NCI-H510A treated with DMSO at 0.1 percent for 48 hours (cell line): ENCODE data around the gene MAGOHB.
"Not testable (repeated sequence)": the region's sequence is repeated elsewhere in the genome, so short reads cannot be mapped to it uniquely, and the experiment has no call there.

Source experiments
- DNase-seq: peaks from one replicate; lab custom pipeline; 2025; lab: John Stamatoyannopoulos, UW

MAGOHB gene

DNA sequence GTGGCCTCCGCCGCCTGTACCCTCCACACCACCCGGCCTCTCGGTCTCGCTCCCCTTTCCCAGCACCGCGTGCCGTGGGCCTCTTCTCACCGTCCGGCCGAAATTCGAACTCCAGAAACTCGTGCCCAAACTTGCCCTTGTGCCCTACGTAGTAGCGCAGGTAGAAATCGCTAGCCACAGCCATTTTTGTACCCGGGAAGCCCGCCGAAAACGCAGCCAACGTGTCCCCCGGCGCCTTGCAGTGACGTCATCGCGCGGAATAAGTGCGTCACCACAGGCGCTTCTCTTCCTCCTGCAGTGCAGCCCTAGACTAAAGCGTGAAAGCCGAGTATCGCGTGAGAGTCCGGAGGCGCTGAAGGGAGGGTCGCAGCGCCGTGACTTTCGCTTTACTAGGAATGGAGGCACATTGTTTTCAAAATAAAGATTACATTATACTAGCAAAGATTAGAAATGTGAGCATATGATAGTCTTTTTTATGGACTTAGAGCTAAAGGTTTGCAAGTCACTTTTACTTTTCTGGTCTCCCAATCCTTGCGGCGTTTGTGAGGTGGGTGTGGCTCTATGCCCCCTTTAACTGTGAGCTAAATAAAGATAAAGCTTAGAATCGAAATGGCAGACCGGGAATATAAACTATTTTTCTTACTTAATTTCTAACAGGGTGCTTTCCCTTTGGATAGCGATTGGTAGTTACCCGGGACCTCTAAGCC lies at the start of gene MAGOHB:
Gene MAGOHB, minus strand, starts transcription at position 261 of the 707 bp plus-strand sequence. Its CDS starts 77 bp downstream, at position 184.
- peak; percentile 89 for DNase-seq

DNA sequence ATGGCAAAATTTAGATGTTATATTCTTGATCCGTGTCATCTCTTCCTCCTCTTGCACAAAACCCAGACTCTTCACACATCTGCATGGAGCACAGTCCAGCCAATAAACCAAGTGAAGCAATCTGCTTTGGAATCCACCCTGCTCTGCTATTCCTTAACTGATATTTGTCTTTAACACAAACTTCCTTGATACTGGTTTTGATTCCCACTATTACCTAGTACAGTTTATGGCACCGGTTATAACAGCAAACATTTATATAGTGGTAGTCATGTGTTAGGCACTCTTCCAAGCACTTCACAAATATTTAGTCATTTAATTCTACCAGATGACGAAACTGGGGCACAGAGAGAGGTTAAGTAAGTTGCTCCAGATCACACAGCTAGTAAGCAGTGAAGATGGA lies 47.9 kb upstream of the MAGOHB start:
- no peak for DNase-seq

DNA sequence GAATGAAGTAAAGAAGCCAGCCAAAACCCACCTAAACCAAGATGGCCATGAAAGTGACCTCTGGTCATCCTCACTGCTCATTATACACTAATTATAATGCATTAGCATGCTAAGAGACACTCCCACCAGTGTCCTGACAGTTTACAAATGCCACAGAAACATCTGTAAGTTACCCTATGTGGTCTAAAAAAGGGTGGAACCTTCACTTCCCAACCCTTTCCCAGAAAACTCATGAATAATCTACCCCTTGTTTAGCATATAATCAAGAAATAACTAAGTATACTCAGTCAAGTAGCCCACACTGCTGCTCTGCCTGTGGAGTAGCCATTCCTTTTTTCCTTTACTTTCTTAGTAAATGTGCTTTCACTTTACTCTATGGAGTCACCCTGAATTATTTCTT lies 40.6 kb upstream of the MAGOHB start:
- DNase-seq = no peak

DNA sequence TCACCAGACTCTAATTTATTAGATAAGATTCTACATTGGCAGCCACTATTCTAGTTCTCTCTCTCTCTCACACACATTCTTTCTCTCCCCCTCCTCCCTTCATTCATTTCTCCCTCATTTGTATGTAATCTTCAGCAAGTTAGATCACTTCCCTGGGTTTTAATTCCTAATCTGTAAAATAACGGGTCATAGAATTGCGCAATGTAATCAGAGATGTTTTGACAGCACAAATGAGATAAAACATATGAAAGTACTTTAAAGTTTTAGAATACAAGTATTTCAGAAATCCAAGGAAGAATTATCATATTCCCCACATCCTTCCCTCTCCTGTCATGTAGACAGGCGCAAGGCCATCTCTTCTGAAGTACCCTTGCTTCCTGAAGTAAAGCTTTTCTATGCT lies 38.8 kb upstream of the MAGOHB start:
- DNase-seq = no peak

DNA sequence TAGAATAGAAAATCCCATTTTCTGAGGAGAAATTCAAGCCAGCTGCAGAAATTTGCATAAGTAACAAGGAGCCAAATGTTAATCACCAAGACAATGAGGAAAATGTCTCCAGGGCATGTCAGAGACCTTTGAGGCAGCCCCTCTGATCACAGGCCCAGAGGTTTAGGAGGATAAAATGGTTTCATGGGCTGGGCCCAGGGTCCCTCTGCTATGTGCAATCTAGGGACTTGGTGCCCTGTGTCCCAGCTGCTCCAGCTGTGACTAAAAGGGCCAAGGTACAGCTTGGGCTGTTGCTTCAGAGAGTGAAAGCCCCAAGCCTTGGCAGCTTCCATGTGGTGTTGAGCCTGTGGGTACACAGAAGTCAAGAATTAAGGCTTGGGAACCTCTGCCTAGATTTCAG lies 33.2 kb upstream of the MAGOHB start:
- DNase-seq = not testable (repeated sequence)

DNA sequence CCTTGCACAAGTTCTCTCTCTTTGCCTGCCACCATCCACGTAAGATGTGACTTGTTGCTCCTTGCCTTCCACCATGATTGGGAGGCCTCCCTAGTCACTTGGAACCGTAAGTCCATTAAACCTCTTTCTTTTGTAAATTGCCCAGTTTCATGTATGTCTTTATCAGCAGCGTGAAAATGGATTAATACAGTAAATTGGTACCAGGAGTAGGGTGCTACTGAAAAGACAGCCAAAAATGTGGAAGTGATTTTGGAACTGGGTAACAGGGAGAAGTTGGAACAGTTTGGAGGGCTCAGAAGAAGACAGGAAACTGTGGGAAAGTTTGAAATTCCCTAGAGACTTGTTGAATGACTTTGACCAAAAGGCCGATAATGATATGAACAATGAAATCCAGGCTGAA lies 32.5 kb upstream of the MAGOHB start:
- DNase-seq = no peak

DNA sequence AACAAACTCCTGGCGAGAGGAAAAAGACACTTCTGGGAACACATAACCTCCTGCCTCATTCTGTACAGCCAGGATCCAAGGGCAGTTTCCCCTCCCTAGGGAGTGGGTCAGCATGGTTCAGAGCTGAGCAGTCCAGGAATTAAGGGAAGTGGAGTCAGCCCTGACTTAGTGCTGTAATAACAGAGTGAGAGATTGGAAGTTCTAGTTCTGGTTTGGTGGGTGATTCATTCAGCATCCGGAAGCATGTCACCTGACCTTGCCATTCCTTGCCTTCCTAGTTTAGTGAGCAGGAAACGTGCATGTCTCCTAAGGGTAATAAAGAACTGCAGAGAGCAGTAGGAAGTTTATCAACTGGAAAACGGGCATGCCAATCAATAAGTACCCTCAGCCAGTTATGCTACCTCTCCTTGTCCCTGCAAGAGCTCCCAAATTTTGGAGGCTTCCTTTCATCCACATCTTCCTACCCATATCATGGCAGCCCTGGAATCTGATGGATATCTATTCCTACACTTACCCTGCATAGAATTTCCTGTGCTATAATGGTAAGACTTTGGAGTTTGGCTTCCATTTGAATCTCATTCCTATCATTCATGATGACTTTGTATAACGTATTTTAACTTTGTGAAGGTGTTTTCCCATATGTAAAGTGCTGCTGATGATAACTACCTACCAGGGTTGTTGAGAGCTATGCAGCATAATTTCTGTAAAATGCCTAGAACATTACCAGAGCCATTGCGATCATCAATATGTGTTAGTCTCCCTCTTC lies 28.5 kb upstream of the MAGOHB start:
- no peak for DNase-seq

DNA sequence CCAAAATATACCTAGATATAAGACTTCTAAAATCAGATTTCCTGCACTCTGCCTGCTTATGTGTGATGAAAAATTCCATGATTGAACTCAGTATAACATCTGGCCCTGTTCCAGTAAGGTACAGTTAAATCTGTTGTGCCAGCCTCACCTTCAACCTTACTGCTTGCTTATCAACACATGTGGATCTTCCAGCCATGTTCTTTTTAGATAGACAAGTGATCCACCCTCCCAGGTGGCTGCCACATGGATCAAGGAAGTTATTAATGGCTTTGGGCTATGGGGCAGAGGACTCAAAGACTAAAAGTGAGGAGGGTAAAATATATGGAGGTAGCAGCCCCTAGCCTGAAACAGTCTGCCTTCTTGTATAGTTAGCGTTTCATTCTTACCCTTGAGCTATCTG lies 25.3 kb upstream of the MAGOHB start:
- DNase-seq = no peak

DNA sequence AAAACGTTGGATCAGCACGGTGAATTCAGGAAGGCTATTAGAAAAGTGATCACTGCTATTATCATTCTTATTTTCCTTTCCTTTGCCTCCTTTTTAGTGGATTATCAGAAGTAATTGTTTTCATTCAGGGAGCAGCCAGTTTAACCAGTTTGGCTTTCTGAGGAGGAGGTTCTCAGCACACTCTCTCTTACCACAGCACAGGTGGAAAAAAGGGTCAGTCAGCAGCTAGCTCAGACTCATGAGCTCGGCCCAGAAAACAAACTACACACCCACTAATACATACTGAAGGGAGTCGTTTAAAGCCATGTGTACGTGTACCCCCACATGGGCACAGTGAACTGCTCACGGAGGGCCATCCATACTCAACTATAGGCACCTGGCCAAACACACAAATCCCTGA lies 23.2 kb upstream of the MAGOHB start:
- DNase-seq = no peak

DNA sequence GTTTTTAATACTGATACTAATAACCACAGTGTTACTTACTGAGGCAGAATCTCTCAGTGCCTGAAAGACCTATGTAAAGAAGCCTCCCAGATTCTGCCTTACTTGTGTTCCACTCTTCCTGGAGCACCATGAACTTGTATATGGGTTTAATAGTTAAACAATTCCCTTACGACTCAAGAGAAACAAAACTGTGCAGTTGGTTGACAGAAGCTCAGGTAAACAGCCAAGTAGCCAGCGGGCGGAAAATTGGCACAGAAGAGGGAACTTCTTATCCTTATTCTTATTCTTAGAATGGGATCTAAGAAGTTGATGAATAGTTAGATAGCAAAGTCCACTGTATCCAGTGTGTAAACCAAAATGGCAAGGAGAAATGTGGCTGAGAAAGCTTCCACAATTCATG lies 22.7 kb upstream of the MAGOHB start:
- DNase-seq = no peak

DNA sequence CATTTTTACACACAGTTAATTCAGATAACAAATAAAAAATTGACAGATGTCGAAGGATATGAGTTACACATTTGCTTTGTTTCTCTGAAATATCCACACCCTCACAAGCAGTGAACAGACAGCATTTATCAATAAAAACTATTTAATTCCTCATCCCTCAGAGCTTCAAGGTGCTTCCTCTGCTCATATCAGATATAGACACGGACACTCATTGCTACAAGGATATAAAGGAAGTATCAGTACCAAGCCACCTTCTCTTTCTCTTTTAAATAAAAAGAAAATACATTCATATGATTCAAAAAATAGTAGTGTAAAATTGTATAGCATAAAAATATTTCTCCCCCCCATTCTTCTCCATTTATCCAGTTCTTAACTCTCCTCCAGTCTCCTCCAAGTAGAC lies 21.9 kb upstream of the MAGOHB start:
- DNase-seq = no peak

DNA sequence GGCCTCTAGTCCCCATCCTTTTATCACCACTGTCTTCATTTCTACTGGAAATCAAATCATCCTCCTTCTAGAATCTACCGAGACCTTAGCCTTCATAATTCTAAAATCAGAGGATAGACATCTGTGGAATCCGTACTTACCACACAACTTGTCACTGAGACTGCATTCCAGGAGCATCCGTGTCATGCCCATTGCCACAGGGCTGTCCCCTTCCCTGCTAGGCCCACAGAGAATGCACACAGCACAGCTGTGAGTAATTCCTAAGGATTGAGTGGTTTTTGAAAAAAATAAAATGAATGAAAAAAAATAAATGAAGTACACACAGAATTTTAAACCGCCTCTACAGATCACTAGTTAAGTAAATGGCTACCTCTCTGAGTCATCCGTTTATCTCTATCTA lies 21.0 kb upstream of the MAGOHB start:
- DNase-seq = no peak

DNA sequence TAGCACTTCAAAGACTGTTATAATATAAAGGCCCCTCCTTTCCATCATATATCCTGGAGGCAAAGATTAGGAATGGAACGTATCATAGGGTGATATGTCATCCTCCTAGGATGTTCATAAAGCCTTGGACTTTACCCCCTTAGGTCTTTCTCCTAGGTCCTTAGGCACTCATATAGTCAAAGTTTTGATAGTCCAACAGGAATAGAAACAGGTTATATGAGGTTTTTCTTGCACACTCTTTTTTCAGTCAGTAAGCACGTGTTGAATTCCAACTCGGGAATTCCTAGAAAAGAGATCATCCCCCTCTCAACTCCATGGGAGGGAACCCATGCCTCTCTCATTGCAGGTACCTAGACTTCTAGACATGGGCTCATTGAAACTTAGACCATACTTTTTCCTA lies 20.1 kb upstream of the MAGOHB start:
- no peak for DNase-seq

DNA sequence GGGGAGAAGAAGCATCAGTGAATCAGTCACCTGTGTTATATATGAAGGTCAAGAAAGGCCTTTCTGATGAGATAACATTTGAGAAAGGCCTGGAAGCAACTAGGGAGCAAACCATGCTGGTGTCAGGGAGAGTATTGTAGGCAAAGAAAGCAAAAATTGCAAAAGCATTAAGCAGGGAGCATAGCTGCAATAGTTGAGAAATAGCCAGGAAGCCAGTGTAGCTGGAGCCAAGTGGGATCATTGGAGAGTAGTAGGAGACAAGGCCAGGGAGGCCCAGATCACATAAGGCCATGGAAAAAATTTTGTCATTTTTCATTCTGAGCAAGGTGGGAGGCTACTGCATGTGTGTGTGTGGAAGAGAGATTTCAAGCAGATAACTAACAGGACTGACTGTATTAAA lies 18.8 kb upstream of the MAGOHB start:
- DNase-seq = no peak

DNA sequence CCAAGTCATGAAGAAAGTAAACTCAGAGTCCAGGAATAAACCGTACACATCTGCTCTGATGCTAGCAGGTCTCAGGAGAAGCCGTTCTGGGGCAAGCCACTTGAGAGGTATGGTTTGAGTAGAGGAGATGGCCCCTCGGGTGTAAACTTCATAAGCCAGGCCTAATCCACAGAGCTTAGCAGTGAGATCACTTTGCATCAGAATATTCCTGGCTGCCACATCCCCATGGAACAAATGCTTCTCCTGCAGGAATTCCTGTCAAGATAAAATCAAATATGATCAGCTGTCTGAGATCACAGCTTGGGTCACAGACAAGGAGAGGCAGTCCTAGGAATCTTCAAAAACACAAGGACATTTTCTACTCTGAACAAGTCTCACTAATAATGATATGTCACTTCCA lies 11.2 kb upstream of the MAGOHB start:
- no peak for DNase-seq

DNA sequence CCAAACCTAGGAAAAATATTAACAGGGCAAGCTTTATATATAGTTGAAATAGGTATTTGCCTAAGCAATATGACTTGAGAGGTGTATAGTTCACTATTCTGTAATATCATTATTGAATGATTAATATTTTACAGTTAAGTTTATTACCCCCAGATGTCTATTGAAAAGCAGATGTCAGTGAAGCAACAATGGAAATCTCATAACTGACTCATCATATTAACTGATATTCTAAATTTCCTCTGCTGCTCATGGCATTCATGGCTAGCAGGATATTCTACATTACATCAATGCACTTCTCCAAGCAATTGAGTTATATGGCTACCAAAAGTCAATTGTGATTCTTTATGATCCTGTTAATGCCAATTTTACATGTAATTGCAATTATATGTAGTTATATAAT lies 9.7 kb upstream of the MAGOHB start:
- no peak for DNase-seq

DNA sequence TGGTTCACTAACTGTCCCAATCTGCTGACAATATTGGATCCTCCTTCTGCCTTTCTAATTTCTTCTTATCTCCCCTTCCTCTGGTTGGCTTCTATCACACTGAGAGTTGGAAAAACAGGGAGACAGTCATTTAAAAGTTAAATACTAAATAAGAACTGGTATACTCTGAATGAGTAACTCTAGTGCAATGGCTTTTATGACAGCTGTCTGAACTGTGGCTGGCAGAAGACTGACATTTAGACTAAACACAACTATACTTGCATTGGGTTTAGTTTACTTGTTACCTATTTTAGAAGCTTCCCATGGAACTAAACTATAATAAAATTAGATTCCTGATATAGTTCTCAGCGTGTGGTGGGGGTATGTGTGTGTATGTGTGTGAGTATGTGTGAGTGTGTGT lies 7.9 kb upstream of the MAGOHB start:
- DNase-seq = no peak

DNA sequence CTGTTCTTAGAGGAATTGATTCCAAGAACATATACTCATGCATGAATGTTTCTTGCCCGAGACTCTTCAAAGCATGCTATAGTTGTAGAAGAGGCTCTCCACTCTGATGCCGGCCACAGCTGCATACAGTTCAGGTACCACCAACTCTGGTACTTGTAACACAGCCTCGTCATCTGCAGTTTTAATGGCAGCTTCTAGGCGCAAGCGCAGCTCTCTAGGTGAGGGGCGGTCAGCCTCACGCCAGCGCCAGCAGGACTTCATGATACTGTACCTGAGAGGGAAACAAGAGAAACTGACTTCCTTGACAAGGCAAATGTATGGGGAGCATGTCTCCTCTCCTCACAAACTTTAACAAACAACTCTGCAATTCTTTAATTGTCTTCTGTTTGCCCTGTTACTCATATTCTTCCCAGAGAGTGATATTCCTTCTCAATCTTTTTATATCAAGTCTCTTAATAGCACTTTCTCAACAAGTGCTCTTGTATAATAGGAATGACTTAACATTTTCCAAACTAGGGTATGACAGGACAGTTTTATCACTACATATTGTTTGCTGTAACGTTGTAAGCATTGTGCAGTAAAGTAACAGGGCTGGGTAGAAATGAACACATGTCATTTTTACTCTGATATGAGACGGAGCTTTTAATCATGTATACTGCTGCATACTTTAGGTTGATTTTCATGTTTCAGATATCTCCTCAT lies 6.8 kb upstream of the MAGOHB start:
- DNase-seq = no peak

DNA sequence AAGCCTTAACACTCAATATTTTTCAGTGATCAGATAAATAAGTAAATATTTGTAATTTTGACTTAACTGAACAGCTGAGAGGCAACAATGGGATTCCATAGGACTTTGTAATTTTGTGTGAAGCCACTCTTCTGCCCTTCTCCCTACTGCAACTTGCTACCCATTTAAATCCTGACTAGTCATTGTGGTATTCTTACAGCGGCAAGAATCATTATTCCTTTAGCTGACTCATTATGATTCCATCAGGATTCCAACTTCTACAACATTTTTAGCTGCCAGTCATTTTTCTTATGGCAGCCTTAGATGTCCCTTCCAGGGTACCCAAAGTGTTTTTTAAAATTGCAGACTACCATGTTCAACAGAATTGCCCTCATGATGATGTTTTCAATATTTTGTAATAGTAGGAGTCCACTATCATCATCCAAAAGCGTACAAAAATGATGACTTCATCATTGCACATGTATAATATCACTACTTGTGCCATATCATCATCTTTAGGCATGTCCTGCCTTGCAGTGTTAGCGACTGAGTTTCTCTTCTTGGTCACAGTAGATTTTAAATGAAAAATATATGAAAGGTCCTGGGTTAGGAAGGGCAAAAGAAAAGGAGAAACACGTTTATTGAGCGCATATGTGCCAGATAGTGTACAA lies 5.1 kb upstream of the MAGOHB start:
- no peak for DNase-seq

DNA sequence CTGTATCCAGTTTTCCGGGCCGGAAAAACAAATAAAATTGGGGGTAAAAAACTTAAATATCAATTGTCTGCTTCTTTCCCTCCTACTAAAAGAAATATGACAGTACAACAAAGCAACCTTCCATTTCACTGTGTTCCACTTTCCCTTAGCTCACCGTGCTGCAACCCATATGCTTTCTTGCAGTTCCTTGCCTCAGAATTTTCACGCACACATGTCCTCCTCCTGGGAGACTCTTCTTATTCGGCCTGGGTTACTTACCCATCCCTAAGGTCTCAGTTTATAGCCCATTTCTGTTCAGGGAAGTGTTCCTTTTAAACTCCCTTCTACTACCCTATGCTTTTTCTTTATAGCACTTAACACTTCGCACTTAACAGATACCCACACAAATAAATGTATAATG lies 4.5 kb upstream of the MAGOHB start:
- no peak for DNase-seq

DNA sequence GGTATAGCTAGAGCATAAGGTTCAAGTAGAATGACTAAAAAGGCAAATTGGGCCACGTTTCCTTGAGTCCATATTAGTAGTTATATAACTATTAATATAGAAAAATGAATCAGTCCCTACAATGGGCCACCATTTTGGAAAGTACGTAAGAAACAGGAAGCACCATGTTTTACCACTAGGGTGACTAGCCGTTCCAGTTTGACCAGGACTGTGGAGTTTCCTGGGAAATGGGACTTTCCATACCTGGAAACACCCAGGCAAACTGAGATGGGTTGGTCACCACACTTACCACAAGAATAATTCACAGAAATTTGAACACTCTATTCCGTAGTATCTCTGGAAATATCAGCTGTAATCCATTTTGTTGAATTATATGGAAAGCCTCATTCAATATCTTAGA lies 2.1 kb upstream of the MAGOHB start:
- DNase-seq = no peak

DNA sequence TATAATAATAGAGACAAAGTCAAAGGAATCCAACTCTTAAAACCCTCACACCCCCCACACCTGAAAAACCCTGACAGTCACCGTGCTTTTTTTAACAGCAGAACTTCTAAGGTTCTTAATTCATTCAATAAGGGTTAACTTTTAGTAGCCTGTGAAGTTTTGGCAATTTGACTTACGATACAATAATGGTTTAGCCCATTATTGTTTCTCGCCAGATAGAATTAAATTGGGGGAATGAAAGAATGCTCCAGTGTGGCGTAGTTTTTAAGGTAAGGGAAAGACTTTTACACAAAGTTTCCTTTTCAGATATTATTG lies 604 bp upstream of the MAGOHB start:
- DNase-seq = no peak

DNA sequence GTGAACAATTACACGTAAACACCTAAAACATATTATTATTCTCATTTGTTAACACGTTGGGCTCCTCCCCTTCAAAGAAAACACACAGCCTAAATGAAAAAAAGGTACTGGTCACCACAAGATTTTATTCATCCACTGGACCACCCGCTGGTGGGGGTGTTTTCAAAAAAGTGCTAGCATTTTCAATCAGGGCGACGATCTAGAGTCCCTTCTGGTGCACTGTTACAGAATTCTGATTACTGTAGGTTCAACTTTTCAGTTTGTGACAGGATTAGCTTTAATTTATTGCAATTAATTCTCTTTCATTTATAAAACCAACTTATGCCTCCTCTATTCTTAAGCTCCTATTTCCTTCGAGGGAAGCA lies 443 bp downstream of the MAGOHB start:
- no peak for DNase-seq
